Kidney tubule cell (primary cell): Measurements from ENCODE around the gene CTDNEP1.
A peak's percentile ranks its signal among the peaks of the same experiment; 100 is the strongest.

Experiments used
- DNase-seq: peaks from one replicate; pipeline ENCODE4 v3.0.0-alpha.2; 2018; ENCODE audit warnings: low spot score

Gene CTDNEP1

DNA sequence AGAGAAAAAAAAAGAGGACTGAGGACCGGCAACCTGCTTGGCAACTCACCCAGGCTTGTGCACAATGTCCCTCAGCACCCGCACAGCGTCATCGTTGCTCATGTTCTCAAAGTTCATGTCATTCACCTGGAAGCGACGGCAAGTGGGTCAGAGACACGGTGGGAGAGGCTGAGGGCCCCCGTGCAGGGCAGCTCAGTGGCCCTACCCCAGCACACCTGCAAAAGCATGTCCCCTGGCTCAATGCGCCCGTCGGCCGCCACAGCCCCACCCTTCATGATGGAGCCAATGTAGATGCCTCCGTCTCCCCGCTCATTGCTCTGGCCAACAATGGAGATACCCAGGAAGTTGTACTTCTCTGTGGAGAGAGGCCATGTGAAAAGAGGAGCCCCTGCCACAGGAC is 22.6 kb downstream of the CTDNEP1 start:
- no peak for DNase-seq

DNA sequence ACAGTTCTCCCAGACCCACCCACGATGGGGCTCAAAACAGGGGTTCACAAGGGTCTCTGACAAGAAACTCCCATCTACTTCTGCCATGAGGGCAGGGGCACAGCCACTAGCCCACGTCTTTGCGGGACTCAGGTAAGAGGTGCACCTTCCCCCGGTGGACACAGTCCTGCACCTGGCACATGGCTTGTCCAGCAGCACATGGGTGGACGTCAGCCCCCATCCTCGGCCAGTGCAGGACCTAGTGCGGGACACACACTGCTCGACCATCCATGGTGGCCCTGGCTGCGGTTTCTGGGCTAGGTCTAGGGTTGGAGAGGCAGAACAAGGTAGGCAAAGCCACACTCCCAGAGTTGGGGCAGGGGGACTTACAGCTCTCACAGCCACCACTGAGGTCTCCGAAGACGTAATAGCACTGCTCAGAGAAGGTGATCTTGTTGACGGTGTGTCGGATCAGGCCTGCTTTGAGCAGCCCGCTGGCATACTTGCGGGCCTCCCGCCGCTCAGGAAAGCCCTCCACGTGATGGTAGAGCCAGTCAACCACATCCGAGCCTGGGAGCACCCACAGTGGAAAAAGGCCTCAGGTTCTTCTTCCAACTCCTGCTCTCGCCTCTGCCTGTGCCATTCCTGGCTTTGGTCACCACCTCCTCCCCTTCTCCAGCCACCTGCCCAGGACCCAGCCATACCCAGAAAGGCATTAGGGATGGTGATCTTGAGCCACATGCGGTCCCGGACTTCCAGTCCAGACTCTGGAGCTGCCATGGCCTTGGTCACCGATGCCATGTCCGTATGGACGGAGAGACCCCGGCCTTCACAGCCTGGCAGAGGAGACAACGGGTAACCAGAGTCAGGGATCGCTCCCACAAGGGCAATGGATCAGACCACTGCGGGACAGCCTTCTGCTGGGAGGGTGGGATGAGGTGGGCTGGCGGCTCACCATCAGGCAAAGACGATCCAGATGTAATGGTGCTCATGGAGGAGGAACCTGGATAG is 24.5 kb downstream of the CTDNEP1 start:
- DNase-seq, result no peak

DNA sequence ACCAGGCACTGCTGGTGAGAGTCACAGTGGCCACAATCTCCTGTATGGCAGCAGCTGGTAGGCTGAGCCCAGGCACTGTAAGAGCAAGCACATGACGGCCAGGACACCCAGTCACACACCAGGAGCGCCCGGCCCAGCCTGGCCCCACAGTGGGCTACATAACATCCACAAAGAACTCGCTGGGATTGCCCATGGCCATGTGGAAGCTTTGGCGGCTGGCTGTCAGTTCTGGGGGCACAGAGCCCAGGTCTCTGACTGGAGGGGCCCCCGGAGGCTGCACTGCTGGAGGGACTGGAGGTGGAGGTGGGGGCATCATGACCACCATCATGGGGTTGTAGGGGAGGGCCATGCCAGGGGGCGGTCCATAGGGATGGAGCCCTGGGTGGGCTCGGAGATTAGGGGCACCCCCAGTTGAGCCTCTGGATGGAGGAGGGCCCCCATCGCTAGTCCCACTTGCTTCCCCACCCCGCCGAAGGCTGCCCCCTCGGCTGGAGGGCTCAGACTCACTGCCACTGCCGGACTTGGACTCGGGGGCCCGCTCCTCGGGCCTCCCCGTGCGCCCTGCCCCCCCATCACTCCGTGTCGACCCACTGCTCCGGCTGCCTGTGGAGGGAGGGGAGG is 25.7 kb downstream of the CTDNEP1 start:
- no peak for DNase-seq

GRCh38 chr17:7224661-7225111 is 26.8 kb downstream of the CTDNEP1 start:
- DNase-seq, result no peak

DNA sequence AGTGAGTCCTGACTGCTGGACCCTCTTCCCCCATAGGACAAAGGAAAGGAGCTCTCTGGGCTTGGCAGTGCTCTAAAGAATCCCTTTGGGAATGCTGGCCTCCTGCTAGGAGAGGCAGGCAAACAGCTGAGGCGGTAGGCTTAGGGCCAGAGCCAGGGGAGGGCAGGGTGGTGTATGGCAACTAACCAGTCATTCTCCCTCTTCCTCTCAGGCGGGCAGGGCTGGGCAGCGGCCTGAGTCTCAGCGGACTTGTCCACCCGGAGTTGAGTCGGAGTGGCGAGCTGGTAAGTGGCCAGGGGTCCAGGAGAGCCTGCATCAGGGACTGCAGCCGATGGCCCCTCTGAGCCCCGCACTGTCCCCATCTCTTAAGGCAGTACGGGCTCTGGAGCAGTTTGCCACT is 27.4 kb downstream of the CTDNEP1 start:
- no peak for DNase-seq

- DNase-seq, result no peak
Observed at GRCh38 chr17:7223375-7223774, 28.2 kb downstream of the CTDNEP1 start.

DNA sequence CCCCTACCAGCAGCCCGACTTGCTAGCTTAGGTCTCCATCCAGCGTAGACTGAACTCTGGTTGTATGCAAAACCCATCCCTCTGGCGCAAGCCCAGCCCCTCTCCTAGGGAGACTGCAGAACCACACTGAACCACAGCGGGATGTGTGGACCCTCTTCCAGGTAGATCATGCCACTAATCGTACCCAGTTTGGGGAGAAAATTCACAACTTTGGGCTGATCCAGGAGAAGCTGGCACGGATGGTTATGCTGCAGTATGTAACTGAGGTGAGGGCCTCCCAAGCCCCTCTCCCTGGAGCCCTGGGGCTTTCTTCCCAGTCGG is 28.6 kb downstream of the CTDNEP1 start:
- DNase-seq, result no peak

DNA sequence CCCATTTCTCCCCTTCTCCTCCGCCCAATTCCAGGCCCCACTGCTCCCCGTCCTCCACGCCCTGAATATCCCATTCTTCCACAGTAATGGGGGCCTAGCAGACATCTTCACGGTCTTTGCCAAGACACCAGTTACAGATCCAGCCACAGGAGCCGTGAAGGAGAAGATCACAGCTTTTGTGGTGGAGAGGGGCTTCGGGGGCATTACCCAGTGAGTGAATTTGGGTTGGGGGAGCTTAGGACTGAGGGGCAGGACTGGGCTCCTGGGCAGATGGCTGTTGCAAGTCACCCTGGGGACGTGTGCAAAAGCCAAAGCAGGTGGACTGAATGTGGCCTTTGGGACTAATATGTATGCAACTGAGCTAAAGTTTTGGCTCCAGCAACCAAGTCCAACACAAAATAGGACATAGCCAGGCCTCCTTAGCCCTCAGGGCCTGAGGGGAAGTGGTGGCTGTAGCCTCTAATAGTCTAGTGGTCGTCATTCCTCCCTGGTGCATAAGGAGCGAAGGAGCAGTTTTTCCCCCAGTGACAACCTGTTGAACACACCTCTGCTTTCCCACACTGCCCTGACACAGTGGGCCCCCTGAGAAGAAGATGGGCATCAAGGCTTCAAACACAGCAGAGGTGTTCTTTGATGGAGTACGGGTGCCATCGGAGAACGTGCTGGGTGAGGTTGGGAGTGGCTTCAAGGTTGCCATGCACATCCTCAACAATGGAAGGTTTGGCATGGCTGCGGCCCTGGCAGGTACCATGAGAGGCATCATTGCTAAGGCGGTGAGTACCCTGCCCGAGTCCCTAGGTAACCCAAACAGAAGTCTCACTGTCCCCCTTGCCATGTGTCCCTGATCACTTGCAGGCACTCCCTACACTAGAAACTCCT is 29.2 kb downstream of the CTDNEP1 start:
- DNase-seq, result no peak

- no peak for DNase-seq
Observed at GRCh38 chr17:7221278-7222092, 30.0 kb downstream of the CTDNEP1 start.

- peak; percentile 76 for DNase-seq
Observed at GRCh38 chr17:7220593-7221277, 30.8 kb downstream of the CTDNEP1 start.

GRCh38 chr17:7219812-7220592 is 31.5 kb downstream of the CTDNEP1 start, which contains the start of the genes ACADVL and DLG4:
TSS of gene ACADVL (plus strand) at chr17:7219938. CDS start at chr17:7219985, 47 bp downstream.
TSS of gene DLG4 (minus strand) at chr17:7219836.
- DNase-seq, result peak; percentile 91

DNA sequence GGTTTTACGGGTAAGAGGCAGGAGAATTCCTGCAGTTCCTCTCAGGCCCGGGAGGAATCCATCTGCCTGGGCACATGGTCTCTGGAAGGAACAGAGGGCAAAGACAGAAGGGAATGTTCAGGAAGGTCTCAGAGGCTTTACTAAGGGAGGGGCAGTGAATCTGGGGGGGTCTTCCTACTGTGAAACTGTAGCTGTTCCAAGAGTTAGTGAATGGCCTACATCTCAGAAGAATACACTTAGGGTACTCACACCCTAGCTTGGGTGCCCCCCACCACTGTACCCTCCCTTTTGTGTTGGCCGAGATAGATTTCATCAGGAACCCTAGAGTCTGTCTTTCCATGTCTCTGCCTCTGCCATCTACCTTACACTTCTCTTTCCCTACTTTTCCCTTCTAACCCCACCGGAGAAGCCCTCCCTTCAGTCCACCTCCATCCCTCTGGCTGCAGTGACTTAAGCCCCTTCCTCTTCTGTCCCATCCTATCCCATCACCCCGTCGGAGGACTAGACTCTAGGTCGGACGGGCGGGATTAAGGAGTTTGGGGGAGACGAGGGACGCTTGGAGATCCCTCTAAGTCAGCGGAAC is 32.2 kb downstream of the CTDNEP1 start:
- no peak for DNase-seq

- DNase-seq, result no peak
Observed at GRCh38 chr17:7218758-7219157, 32.8 kb downstream of the CTDNEP1 start.

DNA sequence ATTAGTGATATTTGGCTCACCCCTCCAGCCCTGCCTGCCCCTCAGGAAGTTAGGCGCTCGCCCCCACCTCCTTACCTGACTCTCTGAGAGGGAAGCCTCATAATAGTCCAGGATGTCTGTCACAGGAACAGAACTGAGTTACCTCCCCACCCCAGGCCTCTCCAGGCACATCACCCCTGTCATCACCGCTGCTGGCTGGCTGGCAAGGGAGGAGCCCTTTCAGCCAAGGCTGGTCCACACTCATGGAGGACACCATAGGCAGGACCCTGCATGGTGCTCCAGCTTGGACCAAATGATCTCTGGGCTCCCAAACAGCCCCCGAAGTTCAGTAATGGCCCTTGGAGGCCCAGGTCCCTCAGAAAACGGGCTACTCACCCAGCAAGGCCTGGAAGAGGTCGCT is 33.4 kb downstream of the CTDNEP1 start:
- DNase-seq, result no peak

GRCh38 chr17:7217113-7217987 is 34.2 kb downstream of the CTDNEP1 start:
- peak; percentile 38 for DNase-seq

DNA sequence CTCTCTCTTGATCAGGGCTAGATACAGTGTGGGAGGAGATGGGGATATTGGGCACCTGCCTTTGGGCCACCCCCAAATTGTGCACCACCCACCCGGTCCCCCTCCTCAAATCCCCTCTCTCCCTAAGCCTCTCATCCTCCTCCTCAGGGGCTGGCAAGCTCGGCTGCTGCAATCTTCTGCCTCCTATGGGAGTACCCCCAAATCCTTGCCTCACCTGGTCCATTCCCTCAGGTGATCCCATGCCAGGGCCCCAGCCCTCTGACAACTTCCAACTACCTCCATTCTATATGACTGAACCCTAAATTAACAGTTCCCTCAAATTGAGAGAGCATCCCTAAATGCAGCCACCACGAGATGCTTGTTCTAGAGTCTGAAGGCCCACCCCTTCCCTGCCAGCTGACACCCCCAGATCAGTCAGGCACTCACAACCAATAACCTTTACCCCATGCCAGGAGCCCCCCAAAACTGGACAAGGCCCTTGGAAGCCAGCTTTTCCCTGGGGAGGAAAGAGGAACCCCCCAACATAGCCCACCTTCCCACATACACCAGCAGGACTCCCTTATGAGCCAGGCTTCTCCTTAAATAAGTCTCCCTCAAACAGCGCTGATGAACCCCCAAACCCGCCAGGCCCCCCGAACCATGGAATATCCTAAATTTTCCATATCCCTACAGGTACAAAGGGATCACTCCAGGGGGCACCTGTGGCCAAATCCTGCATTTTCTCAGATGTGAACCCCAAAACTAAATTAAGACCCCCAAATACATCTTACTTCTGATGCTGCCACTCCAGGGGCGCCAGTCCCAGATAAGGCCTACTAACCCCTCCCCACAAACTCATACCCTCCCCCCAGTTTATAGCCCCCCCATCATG is 35.1 kb downstream of the CTDNEP1 start:
- DNase-seq, result no peak

GRCh38 chr17:7215652-7216180 is 35.8 kb downstream of the CTDNEP1 start:
- no peak for DNase-seq
